ENCODE results near the gene CNNM1.

Gene CNNM1

GRCh38 chr10:99337311-99337811 lies 8.2 kb downstream of the CNNM1 start:
- no peak for DNase-seq (ENCODE audit: low spot score)

- no peak for DNase-seq (ENCODE audit: low spot score)
Observed at GRCh38 chr10:99337901-99338300, 8.7 kb downstream of the CNNM1 start.

GRCh38 chr10:99339077-99339476 lies 9.9 kb downstream of the CNNM1 start:
- no peak for DNase-seq (ENCODE audit: low spot score)

DNA sequence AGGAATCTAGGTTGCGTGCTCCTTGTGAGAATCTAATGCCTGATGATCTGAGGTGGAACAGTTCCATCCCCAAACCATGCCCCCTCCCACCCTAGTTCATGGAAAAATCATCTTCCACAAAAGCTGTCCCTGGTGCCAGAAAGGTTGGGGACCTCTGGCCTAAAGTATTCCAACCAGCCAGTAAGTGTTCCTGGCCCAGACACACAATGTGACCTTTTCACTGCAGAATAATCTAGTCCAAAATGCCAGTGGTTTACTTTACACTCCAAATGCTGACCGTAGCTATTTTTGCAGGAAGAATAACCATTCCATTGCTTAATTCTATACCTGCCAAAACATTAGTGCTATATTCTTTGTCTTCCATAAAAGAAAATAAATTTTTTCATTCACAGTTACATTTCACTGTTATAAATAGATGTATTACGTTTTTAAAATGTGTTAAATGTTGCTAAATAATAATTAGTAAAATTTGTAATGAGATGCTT lies 10.4 kb downstream of the CNNM1 start:
- no peak for DNase-seq (ENCODE audit: low spot score)

DNA sequence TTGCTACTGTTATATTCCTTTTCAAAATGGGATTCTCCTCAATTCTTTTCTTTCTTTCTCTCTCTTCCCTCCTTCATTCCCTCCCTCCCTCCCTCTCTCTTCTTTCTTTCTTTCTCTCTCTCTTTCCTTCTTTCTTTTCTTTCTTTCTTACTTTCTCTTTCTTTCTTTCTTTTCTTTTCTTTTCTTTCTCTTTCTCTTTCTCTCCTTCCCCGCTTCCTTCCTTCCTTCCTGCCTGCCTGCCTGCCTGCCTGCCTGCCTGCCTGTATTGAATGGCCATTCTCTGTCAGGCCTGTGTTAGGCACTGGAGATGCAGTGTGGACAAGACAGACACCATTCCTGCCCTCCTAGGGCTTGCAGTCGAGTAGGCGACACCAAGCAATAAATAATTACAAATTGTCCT lies 11.5 kb downstream of the CNNM1 start:
- no peak for DNase-seq (ENCODE audit: low spot score)

GRCh38 chr10:99341248-99341647 lies 12.1 kb downstream of the CNNM1 start:
- DNase-seq (ENCODE audit: low spot score): no peak

DNA sequence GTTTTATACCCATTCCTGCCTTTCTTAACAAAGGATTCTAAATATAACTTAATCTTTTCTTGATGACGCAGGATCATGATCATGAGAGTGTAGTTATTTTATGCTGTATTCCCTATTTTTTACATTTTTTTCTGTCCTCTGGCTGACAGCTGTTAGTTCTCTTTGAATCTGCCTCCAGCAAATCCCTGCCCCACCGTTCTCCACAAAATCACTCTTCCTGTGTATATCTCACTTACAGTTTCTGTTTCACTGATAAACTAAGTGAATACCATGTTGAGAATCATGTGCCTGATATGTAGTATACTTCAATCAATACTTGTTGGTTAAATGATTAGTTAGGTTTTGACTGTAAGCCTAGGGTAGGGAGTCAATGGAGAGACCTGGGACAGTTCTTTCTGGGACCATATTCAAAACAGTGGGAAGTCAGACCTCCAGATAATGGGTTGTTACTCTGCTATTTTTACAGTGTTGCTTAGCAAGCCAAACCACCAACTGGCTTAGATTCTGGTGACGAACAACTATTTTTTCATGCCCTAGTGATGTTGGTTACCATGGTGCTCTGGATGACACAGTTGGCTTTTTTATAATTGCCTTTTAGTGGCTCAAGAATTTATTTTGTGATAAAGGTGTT lies 12.8 kb downstream of the CNNM1 start:
- DNase-seq (ENCODE audit: low spot score): no peak

DNA sequence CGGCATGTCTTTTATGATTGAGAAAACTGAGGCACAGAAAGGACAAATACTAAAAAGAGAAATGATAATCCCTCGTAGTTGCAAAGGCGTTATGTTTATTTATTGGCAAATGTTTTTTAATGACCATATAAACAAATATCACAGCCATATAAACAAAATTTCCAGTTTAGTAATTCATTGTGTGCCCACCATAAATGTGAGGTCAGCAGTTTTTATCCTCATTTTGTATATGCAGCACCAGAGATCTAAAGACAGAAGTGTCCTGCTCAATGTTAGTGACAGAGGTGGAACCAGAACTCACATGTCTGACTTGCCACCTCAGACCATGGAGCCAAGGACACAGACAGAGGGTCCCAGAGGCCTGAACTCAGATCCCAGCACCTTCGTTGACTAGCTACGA lies 14.1 kb downstream of the CNNM1 start:
- DNase-seq (ENCODE audit: low spot score): no peak

DNA sequence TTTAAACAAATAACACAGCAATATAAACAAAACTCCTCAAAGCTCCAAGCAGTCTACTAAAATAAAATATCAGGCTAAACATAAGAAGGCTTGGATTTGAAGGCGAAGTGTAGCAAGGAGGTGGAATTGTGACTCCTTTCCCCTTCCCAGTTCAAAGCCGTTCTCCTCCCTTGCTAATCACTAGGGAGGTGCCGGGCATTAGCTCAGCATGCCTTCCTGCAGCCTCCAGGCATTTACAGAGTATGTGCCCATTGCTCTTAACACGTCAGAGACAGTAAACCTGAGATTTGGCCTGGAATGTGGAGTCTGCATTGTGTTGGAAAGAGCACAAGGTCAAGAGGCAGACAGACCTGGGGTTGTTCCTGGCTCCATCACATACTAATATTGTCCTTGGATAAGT lies 15.6 kb downstream of the CNNM1 start:
- DNase-seq (ENCODE audit: low spot score): no peak

- DNase-seq (ENCODE audit: low spot score): no peak
Observed at GRCh38 chr10:99345350-99345749, 16.2 kb downstream of the CNNM1 start.

- no peak for DNase-seq (ENCODE audit: low spot score)
Observed at GRCh38 chr10:99346247-99346646, 17.1 kb downstream of the CNNM1 start.

DNA sequence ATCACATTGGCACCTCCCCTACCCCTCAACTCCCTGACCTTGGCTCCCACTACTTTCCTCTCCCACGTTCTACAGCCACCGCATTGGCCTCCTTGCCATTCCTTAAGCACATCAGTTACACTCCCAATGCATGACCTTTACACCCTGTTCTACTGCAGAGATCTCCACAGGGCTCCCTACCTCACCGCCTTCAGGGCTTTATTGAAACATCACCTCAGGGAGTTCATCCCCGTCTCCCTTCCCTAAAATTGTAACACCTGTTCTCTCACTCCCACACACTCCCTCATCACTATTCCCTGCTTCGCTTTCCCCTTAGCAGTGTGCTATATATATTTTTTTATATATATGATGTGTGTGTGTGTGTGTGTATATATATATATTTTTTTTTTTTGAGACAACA lies 18.5 kb downstream of the CNNM1 start:
- no peak for DNase-seq (ENCODE audit: low spot score)

DNA sequence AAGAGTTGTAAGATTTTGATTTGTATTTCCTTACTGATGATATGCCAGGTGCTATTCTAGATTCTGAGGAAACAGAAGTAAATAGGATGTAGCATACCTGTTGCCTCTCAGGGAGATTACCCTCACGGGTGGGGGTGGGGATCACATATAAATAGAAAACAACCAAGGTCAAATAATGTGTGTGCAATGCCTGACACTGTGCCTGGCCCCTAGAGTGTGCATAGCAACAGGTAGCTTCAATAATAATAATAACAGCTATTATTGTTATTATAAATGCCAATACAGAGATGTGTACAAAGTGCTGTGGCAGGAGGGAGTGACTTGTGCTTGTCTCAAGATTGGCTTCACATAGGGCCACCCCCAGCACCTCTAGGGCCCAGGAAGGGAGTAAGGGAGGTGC lies 24.0 kb downstream of the CNNM1 start:
- no peak for DNase-seq (ENCODE audit: low spot score)

DNA sequence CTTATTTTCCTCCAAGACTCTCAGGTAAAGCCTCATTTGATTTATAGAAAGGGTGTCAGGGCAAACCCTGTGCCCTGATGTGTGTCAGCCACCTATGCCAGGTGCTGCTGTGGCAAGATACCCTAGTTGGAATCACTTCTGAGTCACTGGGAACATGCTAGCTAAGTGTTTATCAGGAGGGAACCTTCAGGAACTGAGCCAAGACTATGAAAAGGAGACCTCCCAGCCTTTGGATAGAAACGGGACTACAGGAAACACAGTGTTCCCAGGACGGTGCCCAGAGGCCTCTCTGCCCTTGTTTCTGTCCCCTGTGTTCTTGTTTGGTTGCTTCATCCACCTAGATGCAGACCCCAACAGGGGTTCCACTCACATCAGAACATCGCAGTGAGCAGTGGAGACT lies 28.5 kb downstream of the CNNM1 start:
- DNase-seq (ENCODE audit: low spot score): no peak

DNA sequence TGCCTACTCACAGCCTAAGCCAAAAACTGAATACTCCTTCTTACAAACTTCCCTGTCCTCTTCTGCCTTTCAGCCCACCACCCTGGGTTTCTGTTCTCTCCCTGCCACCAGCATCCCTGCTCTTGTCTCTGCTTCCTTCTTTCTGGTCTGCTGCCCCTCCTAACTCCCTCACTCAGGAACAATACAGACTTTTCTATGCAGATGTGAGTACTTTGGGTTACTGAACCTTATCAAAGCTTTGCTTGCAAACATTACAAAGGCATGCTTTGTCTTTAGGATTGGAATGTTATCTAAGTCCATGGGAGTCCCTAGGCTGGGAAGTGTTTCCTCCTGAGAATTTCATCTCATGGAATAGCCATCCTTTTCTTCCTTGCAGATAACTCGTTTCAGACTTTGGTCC lies 28.9 kb downstream of the CNNM1 start:
- DNase-seq (ENCODE audit: low spot score): no peak

DNA sequence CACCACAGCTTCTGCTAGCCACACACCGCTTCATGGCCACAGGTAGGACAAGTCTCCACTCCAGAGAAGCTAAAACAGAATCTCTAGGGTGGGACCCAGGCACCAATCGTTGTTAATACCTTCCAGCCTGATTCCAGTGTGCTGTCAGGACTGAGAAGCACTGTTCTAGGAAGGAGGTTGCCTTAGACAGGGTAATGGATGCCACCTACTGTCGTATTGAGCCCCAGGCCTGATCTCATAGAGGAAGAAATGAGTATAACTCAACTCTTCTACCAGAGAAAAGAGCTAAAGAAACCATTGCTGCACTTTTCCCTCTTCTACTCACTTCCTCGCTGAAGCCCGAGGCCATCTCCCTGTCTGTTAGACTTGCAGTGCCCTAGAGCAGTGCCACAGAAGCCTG lies 31.8 kb downstream of the CNNM1 start:
- DNase-seq (ENCODE audit: low spot score): no peak

- no peak for DNase-seq (ENCODE audit: low spot score)
Observed at GRCh38 chr10:99364125-99364524, 35.0 kb downstream of the CNNM1 start.

- no peak for DNase-seq (ENCODE audit: low spot score)
Observed at GRCh38 chr10:99365311-99365710, 36.2 kb downstream of the CNNM1 start.

DNA sequence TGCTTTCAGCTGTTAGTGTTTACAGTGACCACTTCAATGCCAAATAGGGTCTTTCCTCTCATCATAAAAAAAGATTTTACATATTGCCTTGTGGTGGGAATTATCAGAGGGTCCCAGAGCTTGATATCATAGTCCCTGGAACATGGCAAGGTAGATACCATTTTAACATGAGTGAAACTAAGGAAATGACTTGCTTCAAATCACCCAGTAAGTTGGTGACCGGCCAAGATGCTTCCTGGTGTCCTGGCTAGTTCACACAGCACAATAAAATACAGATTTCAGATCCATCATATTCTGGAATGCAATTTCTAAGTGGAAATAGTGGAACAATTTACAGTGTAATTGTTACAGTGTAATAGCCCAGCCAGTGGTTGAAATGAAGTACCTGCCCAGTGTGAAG lies 36.6 kb downstream of the CNNM1 start:
- DNase-seq (ENCODE audit: low spot score): no peak

- DNase-seq (ENCODE audit: low spot score): no peak
Observed at GRCh38 chr10:99366666-99367065, 37.5 kb downstream of the CNNM1 start.

GRCh38 chr10:99368646-99369045 lies 39.5 kb downstream of the CNNM1 start:
- no peak for DNase-seq (ENCODE audit: low spot score)

DNA sequence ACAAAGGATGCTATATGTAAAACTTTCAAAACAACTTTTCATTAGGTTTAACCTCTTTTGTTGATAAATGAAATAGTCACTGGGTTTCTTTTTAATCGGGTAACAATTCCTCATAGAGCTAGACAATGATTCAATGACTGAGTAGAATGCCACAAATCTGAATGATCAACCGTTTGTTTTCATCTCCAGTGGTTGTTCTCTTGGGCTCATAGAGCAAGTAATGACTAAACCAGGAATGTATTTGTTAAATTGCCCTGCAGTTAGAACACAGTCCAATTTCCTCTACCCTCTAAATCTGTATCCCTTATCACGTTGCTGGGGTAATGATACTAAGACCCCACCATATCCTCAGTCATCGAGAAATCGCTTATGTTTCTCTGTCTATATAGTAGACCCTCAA lies 40.0 kb downstream of the CNNM1 start:
- no peak for DNase-seq (ENCODE audit: low spot score)

DNA sequence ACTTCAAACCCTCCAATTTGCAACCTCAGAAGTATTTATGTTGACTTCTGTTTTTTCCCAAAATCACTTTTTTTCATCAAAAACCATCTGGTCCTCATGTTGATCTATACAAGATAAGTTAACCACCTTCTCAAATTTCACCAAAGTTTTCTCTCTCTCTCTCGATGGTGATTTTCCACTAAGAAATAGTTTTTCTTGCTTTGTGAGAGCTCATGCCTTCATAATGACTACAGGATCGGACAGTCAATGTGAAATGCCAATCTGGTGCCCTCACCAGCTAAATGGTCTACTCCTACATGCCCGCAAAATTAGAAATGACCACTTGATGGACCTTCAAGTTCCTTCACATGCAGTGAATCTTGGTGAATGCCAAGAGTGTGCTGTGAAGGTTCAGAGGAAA lies 40.4 kb downstream of the CNNM1 start:
- DNase-seq (ENCODE audit: low spot score): no peak

- peak; percentile 25 for DNase-seq (ENCODE audit: low spot score)
Observed at GRCh38 chr10:99370993-99371392, 41.8 kb downstream of the CNNM1 start.

All from pons (tissue), 1 donor.